Fibroblast of mammary gland (primary cell): Measurements from ENCODE around the gene B3GLCT.

Experiments
- DNase-seq: peaks from one replicate; pipeline ENCODE4 v3.0.0-alpha.2; 2010; ENCODE audit warnings: low read depth
- H3K4me3 ChIP-seq: 2 replicates; pipeline ENCODE4 v1.5.1; 2011; ENCODE audit warnings: low read depth, mild to moderate bottlenecking, low read length, moderate library complexity; ENCODE audit not compliant: control insufficient read depth
- CTCF ChIP-seq: conservative IDR thresholded peaks from 2 replicates; pipeline ENCODE4 v1.5.1; 2011; ENCODE audit warnings: low read depth, low read length, inconsistent platforms; ENCODE audit not compliant: control insufficient read depth, insufficient read depth

B3GLCT gene

GRCh38 chr13:31369213-31369612 is 169.4 kb downstream of the B3GLCT start:
- H3K4me3 ChIP-seq, result no peak overlapping the region
- DNase-seq, result no peak

GRCh38 chr13:31372454-31372853 is 172.7 kb downstream of the B3GLCT start:
- TF ChIP-seq CTCF, result no peak
- no peak for DNase-seq
- H3K4me3 ChIP-seq, result no peak overlapping the region

More at GRCh38 chr13:31369213-31369612, 169.4 kb downstream of the B3GLCT start:
- no peak for TF ChIP-seq CTCF

- H3K4me3 ChIP-seq, result no peak overlapping the region
- no peak for DNase-seq
- TF ChIP-seq CTCF, result no peak
These were observed 174.9 kb downstream of the B3GLCT start for GRCh38 chr13:31374682-31375081.

- no peak for TF ChIP-seq CTCF
- no peak overlapping the region for H3K4me3 ChIP-seq
- DNase-seq, result no peak
These were observed 178.2 kb downstream of the B3GLCT start for GRCh38 chr13:31377946-31378345.

- DNase-seq, result no peak
- H3K4me3 ChIP-seq, result no peak overlapping the region
- TF ChIP-seq CTCF, result no peak
These were observed 180.9 kb downstream of the B3GLCT start for GRCh38 chr13:31380715-31381114.
